ENCODE results near the gene MAP2.
"Not testable (repeated sequence)": the region's sequence is repeated elsewhere in the genome, so short reads cannot be mapped to it uniquely, and the experiment has no call there.

Gene MAP2

DNA sequence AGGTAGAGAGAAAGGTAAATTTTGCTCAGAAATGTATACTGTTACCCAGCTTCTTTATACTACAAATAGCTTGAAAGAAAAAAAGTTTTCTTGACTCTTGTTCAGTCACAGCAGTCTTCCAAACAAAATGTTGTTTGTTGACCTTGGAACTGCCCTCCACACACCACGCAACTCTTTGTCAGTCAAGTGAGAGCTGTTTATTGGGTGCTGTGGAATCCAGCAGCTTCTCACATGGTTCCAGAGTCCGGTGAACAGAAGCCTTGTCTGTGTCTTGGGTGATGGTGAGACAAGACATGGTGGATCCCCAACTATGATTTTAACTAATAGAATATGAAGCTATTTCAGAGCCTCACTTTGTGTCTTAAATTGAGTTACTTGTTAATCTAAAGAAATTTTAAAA, 112.5 kb downstream of the MAP2 start:
- no peak for DNase-seq

DNA sequence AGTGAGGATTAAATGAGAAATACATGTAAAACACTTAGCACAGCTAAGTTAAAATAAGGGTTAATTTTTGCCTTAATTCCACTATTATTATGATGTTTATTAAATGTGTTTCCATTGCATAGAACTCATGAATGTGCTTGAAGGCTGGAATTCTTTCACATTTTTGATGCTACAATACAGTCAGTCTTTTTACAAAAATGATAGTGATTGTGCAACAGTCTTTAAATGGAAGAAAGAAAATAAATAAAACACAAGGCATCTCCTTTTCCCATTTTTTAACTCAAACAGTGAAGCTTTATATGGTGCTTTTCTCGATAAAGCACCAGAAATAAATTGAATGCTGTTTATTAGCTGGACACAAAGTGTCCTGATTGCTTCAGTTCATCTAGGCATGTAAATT, 123.9 kb downstream of the MAP2 start:
- no peak for DNase-seq

DNA sequence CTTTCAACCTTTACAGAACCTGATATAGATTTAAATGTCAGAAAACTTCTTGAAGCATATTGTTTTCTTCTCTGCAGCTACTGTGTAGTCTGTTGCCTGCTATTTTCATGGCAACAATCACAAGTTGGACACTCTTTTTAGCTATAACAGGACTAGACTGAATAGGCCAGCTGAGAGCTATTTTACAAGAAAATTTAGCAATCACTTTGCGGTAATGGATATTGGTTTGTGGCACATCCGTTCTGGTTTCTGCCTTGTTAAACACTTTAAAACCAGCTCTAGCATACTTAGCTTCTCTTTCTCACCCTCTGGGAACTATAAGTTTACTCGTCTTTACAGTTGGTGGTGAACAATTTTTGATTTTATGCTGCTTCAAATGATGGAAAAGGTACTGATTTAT, 125.7 kb downstream of the MAP2 start:
- no peak for DNase-seq

DNA sequence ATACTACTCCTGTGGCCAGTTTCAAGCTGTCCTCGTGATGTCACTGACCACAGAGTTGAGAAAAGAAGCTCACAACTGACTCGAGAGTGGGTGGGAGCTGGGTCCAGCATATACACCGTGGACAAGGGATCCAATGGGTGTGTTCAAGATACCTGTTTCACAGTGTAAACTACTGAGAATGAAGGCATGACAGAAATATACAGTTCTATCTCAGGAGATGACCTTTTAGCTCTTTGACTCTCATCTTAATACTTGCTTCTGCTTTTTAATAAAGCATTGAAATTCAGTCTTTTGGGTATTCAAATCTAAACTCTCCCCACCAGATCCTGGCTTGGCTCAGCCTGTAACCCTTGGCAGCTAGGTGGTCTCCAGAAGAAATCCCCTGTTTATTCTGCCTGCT, 130.1 kb downstream of the MAP2 start:
- DNase-seq, result no peak

DNA sequence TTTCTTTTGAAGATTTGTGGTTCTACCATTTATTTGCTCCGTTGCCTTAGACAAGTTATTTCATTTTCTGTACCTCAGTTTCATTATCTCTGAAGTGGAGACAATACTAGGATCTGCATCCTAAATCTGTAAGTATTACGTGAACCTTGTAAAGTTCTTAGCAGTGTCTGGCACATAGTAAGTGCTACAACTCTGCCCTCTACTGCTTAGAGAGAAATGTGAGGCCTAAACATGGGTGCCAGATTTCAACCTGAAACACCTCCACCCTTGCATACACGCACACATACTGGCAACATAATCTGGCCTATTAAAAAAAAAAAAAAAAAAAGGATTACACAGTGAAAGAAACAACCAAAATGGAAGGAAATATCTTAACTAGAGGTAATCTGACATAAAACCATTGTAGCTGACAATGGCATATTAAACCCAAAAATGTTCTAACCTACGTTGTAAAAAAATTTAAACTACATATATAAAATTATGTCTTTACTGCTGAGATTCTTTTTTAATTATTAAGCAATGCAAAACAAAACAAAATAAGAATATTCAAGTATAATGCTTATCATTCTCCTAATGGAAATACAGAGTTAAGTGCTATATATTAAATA, 132.6 kb downstream of the MAP2 start:
- no peak for DNase-seq

DNA sequence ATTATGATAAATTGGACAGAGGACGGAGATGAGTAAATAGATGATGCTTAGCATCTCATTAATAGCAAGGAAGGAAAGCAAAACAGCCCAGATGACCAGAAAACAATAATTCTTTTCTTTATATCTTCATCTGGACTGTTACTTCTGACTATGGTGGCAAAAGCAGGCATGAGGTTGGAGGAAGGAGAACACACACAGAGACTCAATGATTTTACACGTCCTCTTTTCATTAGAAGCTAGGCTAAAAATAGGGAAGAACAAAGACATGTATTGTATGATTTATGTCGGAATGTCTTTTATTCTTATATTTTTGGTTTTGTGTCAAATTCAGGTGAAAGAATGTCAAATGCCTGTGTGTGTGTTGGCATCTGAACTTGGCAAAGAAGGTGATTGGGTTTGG, 137.1 kb downstream of the MAP2 start:
- DNase-seq, result no peak

DNA sequence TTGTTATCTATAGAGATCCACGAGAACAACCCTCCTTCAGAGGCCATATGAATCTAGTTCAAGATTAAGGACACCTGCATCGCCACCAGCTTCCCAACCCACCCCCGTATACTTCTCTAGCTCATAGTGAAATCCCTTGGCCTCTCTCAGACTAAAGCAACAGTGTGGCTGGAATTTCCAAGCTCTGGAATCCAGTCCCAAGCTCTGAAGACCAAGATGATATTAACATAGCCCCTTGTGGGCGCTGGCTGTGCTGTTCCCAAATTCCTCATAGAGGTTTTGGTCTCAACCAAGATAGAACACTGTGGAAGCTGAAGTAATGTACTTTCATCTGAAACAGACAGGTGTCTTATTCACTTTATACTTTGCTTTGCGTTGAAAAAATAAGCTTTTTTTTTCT, 139.6 kb downstream of the MAP2 start:
- no peak for DNase-seq

DNA sequence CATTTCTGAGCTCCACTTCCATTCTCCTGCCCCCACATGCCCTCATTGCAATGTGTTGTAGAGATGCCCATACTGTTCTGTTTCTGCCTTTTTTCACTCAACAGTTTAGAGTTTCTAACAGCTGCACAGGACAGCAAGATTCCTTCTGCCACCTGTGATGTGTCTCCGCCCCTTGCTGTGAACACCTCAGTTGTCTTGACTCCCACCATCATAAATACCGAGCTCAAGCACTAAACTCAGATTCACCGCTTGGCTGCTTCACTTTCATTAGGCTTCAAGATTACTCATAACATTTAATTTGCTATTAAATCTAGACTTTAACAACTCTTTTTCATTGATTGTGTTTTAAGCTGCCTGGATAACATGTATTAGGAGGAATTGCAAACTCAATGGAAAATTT, 141.0 kb downstream of the MAP2 start:
- DNase-seq, result no peak

DNA sequence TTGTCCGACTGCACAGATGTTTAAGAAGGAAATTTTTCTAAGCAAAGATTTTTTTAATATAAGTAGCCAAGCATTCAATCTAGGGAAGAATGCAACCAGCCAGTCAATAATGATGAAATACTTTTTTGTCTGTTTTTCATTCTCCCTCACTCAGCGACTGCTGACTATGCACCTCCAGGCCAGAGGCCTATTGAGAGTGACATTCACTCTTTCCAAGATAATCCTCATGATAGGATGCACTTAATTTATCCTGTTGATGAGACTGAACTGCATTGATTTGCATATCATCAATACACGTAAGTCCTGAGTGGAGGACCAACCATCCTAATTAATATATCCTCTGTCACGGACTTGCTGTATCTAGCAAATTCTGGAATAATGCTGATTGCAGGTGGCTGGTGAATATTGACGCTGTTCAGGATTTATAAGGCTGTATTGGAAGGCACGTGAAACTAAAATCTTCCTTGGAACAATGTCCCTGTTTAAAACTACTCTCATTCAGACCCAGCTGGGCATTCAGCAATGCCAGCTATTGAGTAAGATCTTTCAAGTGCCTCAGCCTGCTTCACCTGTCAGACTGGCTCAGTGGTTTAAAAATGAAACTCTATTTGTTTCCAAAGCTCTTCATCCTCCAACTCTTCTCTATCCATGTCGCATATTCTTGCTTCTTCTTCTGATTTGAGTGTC, 142.2 kb downstream of the MAP2 start:
- no peak for DNase-seq

DNA sequence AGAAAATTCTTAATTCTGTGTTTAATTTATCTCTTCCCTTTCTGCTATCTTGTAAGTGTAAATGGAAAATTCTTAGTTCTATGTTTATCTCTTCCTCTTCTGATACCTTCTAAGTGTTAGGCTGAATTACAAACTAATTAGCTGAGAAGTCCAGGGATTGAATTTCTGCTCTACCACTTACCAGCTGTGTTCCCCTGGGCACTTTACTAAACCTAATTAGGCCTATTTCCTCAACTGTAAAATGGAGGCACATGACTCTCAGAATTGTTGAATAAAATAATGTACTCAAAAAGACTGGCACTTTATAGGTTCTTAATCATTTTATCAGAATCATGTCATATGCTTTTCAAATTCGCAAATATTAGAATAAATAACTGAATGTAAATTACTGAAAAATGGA, 146.3 kb downstream of the MAP2 start:
- DNase-seq, result no peak

DNA sequence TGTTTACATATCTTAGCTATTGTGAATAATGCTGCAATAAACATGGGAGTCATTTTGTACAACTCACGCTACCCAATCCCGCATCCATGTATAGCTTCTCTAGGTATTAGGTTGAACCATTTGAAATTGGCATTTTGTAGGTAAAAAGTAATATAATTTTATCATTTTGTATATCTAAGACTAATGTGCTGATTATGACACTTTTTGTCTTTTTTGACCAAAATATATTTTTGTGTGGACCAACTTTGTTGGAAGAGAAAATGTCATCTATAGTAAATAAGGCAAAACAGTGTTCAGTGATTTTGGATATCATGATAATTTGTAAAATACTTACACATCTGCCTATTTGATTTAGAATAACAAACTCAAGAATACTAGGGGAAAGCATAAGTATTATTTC, 150.7 kb downstream of the MAP2 start:
- no peak for DNase-seq

DNA sequence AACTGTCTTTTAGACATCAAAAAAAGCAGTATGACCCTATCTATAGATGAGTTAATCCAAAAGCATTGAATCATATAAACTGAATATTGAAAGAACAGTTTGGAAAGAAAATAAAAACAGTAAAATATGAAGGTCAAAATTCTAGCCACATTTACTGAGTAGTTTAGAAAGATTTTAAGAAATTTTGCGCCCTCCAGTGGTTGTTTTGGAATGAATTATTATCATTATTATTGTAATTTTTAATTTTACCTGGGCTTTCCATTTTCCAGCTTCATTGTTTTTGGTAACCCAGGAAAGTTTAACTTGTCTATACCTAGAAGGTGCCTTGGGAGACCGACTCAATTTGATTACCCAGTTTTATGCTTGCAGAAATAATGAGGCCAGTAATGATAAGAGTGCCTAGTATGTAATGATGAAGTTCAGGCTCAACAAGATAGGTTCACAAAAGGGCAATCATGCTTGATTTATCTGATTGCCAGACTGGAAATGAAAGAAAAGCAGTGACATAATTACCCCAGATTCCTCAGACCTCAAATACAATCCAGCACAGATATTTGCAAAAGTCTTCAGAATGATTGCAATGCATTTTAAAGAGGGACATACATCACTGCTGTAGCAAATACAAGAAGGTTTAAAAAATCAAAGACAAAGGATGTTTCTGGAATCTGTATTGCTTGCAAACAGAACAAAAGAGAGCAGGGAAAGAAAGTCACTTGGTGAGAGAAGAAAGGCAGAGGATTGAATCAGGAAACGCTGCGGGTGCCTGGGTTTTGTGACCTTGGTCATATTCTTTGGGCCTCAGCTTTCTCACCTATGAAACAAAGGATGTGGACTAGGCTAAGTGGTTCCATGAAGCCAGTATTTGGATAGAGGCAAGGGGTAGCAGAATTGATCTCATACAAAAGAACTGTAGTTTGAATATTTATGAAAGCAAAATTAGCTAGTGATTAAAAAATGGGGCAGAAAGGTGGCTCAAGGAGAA, 153.8 kb downstream of the MAP2 start:
- no peak for DNase-seq

DNA sequence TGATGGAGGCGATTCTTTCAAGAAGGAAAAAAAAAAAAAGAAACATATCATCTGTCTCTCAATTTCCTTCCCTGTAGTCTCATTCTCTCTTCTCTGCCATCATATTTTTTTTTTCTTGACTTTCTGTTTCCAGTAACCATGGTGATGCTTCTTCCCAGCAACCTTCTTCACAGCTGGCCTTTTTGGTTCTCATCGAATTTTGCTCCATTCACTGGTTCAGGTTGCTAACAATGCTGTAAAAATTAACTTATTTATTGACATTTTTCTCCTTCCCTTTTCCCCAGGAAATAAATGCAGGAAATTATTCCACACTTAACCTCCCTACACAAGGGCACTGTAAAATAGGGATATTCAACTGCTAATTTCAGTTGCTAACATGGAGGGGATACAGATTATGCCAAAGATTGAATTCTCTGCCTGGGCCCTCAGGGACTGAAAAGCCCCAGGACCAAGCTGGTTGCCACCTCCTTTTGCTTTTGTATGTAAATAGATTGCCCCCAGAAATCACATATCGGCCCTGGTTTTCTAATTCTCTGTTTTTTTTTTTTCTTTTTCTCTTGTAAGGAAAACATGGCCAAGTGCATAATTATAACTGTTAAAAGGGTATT, 154.7 kb downstream of the MAP2 start:
- no peak for DNase-seq

DNA sequence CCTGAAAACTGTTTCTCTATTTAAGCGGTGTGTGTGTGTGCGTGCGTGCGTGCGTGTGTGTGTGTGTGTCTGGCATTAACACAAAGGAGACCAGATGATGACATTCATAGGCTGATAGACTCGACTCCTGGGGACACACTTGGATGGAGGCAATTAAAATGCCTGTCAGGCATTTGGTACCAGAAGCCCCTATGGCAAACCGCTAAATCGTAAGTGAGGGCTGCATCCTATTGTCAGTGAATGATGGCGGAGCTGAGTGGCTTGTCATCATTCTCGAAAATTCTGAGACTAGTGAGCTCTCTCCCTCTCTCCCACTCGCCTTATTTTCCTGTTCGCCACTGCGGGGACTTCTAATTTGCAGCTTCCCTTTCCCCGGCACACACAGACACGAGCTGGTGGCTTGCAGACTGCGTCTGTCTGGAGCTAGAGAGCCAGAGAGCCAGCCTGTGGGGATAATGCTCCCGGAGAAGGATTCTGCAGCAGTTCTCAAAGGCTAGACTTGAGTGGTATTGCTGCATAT, 155.4 kb downstream of the MAP2 start:
- peak; percentile 70 for DNase-seq

DNA sequence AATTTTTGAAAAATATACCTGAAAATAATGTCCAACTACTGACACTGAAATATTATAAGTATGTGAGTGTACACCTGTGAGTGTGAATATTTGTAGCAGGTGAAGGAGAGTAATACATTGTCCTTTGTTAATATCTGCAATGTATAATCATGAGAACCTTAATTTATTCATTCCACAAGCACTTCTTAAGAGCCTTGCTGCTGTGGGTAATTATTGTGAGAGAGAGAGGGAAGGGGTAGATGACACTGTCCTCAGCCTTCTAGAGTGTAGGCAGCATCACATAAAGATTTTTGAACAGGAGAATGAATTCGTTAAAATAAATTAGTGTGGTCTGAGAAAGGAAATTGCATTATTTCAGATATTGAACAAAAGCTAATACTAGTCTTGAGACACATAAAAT, 157.2 kb downstream of the MAP2 start:
- no peak for DNase-seq

DNA sequence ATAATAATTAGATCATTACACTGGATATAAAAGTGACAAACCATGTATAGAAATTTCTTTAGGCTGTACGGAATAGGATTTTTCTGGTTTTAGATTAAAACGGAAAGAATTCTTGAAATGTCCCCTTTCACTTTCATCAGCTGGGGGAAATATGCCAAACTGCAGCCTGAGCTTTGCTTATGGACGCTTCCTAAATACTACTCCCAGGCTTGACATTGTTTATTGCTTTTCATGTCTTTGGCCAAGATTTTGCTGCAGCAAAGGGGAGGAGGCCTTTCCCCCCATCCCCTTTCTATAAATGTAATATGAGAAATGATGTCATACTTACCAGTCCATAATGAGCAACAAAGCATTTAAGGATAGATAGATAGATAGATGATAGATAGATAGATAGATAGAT, 158.4 kb downstream of the MAP2 start:
- no peak for DNase-seq

DNA sequence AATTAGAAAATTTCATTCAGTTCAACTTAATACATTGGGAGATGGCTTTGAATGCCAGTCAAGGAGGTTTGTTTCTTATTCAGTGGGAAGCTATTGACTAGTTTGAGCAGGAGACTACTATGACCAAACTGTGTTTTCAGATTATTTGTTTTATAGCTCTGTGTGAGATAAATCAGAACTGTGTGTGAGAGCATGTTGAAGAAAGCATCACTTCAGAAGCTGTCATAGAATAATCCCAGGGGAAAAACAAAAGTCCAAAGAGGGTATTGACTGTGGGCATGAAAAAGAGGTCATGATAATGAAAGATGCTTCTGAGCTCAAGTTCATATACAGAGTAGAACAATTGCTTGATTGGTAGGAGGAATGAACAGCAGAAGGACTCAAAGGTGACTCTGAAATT, 160.6 kb downstream of the MAP2 start:
- DNase-seq, result no peak

DNA sequence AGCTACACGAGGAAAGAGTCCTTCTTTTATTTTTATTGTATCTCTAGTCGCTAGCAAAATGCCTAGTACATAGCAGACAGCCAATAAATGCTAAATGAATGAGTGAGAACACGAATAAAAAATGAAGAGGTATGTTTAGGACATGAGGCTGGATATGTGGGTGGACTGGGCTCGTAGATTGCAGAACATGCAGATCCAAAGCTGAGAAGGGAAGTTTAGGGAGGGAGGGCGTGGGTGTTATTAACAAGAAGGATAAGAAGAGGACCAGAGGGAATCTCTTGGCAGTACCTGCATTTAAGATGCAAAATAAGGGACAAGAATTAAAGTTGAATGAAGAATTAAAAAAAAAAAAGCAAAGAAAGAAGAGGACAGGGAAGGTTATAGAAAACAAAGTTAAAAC, 161.1 kb downstream of the MAP2 start:
- no peak for DNase-seq

DNA sequence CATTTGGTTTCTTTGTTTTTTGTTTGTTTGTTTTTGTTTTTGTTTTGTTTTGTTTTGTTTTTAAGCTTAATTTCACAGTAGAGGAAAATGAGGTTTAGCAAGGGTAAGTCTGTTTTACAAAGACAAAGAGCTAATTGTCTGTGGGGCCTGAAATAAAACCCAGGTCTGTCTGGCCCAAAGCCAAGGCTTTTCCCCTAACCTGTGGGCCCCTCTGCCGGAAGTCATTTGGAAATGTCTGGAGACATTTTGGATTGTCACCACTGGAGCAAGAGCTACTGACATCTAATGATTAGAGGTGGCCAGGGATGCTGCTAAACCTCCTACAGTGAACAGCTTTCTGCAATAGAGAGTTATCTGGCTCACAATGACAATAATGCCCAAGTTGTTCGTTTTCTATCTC, 167.2 kb downstream of the MAP2 start:
- DNase-seq, result no peak

DNA sequence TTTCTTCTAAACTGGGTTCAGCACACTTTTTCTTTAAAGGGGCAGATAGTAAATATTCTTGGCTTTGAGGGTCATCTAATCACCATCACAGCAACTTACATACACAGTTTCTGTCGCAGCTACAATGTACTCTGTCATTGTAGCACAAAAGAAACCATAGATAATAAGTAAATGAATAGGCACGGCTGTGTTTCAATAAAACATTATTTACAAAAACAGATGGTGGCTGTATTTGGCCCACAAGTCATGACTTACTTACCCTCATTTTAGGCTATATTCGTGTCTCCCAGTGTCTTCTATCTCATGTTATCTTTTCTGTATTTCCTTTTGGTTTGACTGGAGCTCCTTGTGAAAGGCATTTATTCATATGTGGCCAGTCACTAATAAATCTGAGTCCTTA, 168.3 kb downstream of the MAP2 start:
- no peak for DNase-seq

DNA sequence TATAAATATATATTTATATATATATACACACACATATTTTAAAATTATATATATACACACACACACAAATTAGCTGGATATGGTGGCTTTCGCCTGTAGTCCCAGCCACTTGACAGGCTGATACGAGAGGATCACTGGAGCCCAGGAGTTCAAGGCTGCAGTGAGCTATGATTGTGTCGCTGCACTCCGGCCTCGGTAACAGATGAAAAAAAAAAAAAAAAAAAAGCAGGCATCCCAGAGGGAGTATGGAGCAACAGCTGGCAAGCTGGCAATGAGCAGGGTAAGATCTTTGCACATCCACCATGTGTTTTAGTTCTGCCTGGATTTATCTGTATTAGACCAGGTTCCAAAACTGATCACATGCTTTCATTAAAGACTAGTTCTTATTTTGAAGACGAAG, 170.1 kb downstream of the MAP2 start:
- DNase-seq, result no peak

DNA sequence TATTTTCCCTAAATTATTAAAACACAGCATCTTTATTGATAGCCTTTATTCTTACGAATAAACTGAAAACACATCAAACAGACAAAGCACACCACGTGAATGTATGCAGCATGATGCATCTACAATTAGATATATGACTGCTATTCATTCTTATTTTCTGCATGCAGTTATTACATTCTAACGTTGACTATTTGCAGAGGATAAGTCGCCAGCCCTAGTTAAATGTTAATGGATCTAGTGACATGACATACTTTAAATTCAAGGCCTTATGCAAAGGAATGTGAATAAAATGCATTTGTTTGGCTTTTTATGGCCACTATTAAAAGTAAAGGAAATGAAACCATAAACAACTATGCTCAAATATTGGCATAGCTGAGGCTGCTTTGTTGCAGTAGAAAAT, 172.4 kb downstream of the MAP2 start:
- no peak for DNase-seq

DNA sequence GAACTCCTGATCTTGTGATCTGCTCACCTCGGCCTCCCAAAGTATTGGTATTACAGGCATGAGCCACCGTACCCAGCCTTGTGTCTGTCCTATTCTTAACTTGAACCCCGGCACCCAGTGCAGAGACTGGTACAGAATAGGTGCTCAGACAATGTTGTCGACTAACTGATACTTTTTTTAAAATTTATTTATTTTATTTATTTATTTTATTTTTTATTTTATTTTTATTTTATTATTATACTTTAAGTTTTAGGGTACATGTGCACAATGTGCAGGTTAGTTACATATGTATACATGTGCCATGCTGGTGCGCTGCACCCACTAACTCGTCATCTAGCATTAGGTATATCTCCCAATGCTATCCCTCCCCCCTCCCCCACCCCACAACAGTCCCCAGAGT, 174.4 kb downstream of the MAP2 start:
- DNase-seq, result not testable (repeated sequence)
